GM13976 (cell line): ENCODE results near the gene ZNF524.

Source experiments
- DNase-seq: peaks from one replicate; pipeline ENCODE4 v3.0.0; 2012; ENCODE audit warnings: low spot score
- CTCF ChIP-seq: IDR thresholded peaks from 2 replicates; pipeline ENCODE4 v1.5.1; 2012; ENCODE audit warnings: borderline replicate concordance, mild to moderate bottlenecking; ENCODE audit not compliant: insufficient read depth; ENCODE audit errors: extremely low read depth, missing control alignments, control extremely low read depth
- in situ Hi-C: fragments of 300-500 bp; cut with MboI; formaldehyde crosslinking; loops from one replicate; pipeline ENCODE4 v1.12.0; 2022; ENCODE audit warnings: low sequenced_read_pairs, mixed read lengths, inconsistent platforms; ENCODE audit not compliant: unreplicated experiment

ZNF524 gene

GRCh38 chr19:55609326-55609725, 9.2 kb downstream of the ZNF524 start:
- in situ Hi-C loops = no loop called here
- DNase-seq = no peak
- TF ChIP-seq CTCF = no peak

- no peak for TF ChIP-seq CTCF
- in situ Hi-C loops = no loop called here
Measured at GRCh38 chr19:55611300-55611982, 11.4 kb downstream of the ZNF524 start.

GRCh38 chr19:55611983-55612645, 12.0 kb downstream of the ZNF524 start:
- no peak for DNase-seq
- no peak for TF ChIP-seq CTCF
- in situ Hi-C loops = no loop called here

More at GRCh38 chr19:55611300-55611982, 11.4 kb downstream of the ZNF524 start:
- DNase-seq = no peak

GRCh38 chr19:55613396-55613795, 13.3 kb downstream of the ZNF524 start:
- in situ Hi-C loops = no loop called here
- no peak for DNase-seq
- no peak for TF ChIP-seq CTCF

- in situ Hi-C loops = no loop called here
- no peak for DNase-seq
- no peak for TF ChIP-seq CTCF
Measured at GRCh38 chr19:55613930-55614710, 14.0 kb downstream of the ZNF524 start.

- no peak for TF ChIP-seq CTCF
- in situ Hi-C loops = no loop called here
- DNase-seq = no peak
Measured at GRCh38 chr19:55614711-55615542, 14.8 kb downstream of the ZNF524 start.
